Kidney (tissue), 14 donors: ENCODE measurements around the gene MMUT. TPM values are rescaled to one million over a fixed set of nuclear protein-coding genes. Genes with fewer than 3 reads are reported as not detected.

Experiments used
- DNase-seq, 5 donors: peaks; one replicate each; pipeline ENCODE4 v3.0.0-alpha.2; 2013 to 2020
- FAIRE-seq: peaks from 2 replicates; lab custom pipeline; 2012; peaks lifted over from hg19 to GRCh38; lab: Jason Lieb, UNC
- H3K27ac ChIP-seq, 2 donors: one replicate each; pipeline ENCODE4 v1.7.0; 2013; ENCODE audit warnings: low read depth in 2 of 2, low read length in 2 of 2, inconsistent platforms in 1 of 2
- H3K27me3 ChIP-seq: one replicate; pipeline ENCODE4 v1.7.1; 2013; ENCODE audit warnings: low read length, inconsistent platforms; ENCODE audit not compliant: control insufficient read depth, insufficient read depth
- H3K36me3 ChIP-seq, 3 donors: one replicate each; pipeline versions ENCODE4 v1.7.0 to v1.7.1; 2013; ENCODE audit warnings: low read length in 3 of 3, control low read depth in 1 of 3, inconsistent platforms in 1 of 3; ENCODE audit not compliant: insufficient read depth in 3 of 3, control insufficient read depth in 2 of 3
- H3K4me1 ChIP-seq, 3 donors: one replicate each; pipeline versions ENCODE4 v1.7.0 to v1.7.1; 2013; ENCODE audit warnings: low read length in 3 of 3, inconsistent platforms in 1 of 3, low read depth in 1 of 3; ENCODE audit not compliant: control insufficient read depth in 2 of 3, insufficient read depth in 2 of 3
- H3K4me3 ChIP-seq, 3 donors: one replicate each; pipeline versions ENCODE4 v1.7.0 to v1.8.1; 2013; ENCODE audit warnings: low read length in 3 of 3, control low read depth in 1 of 3, inconsistent platforms in 1 of 3
- H3K9ac ChIP-seq, 3 donors: one replicate each; pipeline versions ENCODE4 v1.7.0 to v1.7.1; 2013; ENCODE audit warnings: low read length in 3 of 3, control low read depth in 1 of 3, inconsistent platforms in 1 of 3
- H3K9me3 ChIP-seq, 3 donors: one replicate each; pipeline versions ENCODE4 v1.7.0 to v1.7.1; 2013; ENCODE audit warnings: low read length in 3 of 3, control low read depth in 1 of 3, inconsistent platforms in 1 of 3; ENCODE audit not compliant: control insufficient read depth in 2 of 3, insufficient read depth in 1 of 3
- intact Hi-C: fragments of 100-400 bp; cut with DNase I; formaldehyde crosslinking; loops from one replicate; pipeline ENCODE4 v1.11.1; 2022
- polyA plus RNA-seq: library from polyadenylated mRNA; stranded (reverse); fragments of 350-450 nt; fragmentation: Illumina TruSeq; extraction: RNeasy Lipid Tissue Mini Kit (QIAGEN cat#74804); gene quantifications from one replicate; pipeline ENCODE4 v1.2.3, GENCODE V29; 2014; ENCODE audit warnings: low read depth, low replicate concordance; ENCODE audit not compliant: insufficient read depth
- total RNA-seq: library from RNA; stranded (reverse); fragmentation: NEBNext Ultra II Directional; extraction: Animal tissue kit (Norgen Biotek cat#: 25700); gene quantifications from one replicate; pipeline ENCODE4 v1.2.1, GENCODE V29; 2021
- TF ChIP-seq, protein P1 (sequence below): IDR thresholded peaks from 3 replicates; pipeline ENCODE4 v1.5.1; 2012; ENCODE audit warnings: mild to moderate bottlenecking, moderate library complexity, borderline replicate concordance; ENCODE audit not compliant: insufficient read depth; ENCODE audit errors: extremely low read depth
- donor health status: control.
- donor health status: control.
- donor health status: control.
- donor health status: control.
- donor health status: control.
- donor health status: DM: yes; HTN: yes; CAD: no.
- donor health status: Normal renal cell carcinoma (clear cell type).

Gene MMUT
- total and polyA plus RNA-seq, 2 donors from 2014 or later, result 26.6 to 34.8 TPM

DNA sequence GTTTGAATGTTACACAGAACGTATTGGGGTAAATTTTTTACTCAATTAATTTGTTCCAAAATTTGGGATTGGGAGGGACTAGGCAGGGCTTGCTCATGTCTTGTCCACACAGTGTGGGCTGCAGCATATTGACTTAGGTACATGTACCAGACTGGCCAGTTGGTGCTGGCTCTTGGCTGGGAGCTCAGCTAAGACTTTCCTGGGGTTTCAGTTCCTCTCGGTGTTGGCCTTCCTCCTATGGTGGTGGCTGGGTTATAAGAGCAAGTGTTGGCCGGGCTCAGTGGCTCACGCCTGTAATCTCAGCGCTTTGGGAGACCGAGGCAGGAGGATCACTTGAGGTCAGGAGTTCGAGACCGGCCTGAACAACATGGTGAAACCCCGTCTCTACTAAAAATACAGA, 5.0 kb upstream of the MMUT start:
- no peaks in the 10 kb centered on the region for H3K9me3 ChIP-seq
- H3K4me3 ChIP-seq, result no peak overlapping the region
- no peak overlapping the region for H3K27ac ChIP-seq
- H3K4me1 ChIP-seq, result peaks cover 0 to 2% (median 0%) of the 10 kb centered on the region in 3 donors
- intact Hi-C loops, result no loop called here
- H3K36me3 ChIP-seq, result peaks cover 0 to 5% (median 0%) of the 10 kb centered on the region in 3 donors
- no peaks in the 10 kb centered on the region for H3K27me3 ChIP-seq
- DNase-seq (no peak), FAIRE-seq (no peak)
- no peak overlapping the region for H3K9ac ChIP-seq
- TF ChIP-seq, protein P1, sequence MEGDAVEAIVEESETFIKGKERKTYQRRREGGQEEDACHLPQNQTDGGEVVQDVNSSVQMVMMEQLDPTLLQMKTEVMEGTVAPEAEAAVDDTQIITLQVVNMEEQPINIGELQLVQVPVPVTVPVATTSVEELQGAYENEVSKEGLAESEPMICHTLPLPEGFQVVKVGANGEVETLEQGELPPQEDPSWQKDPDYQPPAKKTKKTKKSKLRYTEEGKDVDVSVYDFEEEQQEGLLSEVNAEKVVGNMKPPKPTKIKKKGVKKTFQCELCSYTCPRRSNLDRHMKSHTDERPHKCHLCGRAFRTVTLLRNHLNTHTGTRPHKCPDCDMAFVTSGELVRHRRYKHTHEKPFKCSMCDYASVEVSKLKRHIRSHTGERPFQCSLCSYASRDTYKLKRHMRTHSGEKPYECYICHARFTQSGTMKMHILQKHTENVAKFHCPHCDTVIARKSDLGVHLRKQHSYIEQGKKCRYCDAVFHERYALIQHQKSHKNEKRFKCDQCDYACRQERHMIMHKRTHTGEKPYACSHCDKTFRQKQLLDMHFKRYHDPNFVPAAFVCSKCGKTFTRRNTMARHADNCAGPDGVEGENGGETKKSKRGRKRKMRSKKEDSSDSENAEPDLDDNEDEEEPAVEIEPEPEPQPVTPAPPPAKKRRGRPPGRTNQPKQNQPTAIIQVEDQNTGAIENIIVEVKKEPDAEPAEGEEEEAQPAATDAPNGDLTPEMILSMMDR, result no peak

DNA sequence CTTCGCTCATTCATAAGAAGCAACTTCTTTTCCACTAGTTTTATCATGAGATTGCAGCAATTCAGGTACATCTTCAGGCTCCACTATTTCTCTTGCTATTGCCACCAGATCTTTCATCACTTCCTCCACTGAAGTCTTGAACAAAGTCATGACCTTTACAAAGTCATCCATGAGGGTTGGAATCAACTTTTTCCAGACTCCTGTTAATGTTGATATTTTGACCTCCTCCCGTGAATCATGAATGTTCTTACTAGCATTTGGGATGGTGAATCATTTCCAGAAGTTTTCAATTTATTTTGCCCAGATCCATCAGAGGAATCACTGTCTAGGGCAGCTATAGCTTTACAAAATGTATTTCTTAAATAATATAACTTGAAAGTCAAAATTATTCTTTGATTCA, 1.6 kb upstream of the MMUT start:
- Histone ChIP-seq H3K27ac (no peak overlapping the region), H3K9ac (no peak overlapping the region), H3K27me3 (no peaks in the 10 kb centered on the region), H3K4me3 (no peak overlapping the region), H3K36me3 (no peaks in the 10 kb centered on the region), H3K4me1 (peaks cover 0 to 2% (median 0%) of the 10 kb centered on the region in 3 donors), H3K9me3 (no peaks in the 10 kb centered on the region)
- intact Hi-C loops, result no loop called here
- FAIRE-seq, result no peak
- no peak for DNase-seq
- TF ChIP-seq, protein P1, result no peak

DNA sequence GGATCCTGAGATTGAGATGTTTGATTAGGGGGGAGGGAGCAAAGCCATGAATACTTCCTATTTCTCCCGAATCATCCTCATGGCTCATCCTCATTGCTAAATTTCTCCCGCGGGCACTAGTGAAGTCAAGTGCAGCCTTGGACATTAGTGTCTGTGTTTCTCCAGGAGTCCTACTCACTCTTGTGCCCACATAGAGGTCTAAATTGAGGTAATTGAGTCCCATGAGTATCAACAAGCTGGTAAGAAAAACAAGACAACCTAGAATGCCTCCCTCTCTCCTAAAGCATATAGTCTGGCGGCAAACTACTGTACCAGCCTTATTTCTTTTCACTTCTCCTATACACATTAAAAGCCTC, 537 bp upstream of the MMUT start:
- Histone ChIP-seq H3K4me1 (peaks cover 0 to 2% (median 0%) of the 10 kb centered on the region in 3 donors), H3K4me3 (peak overlapping the region; percentile 98 to 99 (median 99)), H3K27ac (no peak overlapping the region), H3K27me3 (no peaks in the 10 kb centered on the region), H3K9ac (peak overlapping the region; percentile 35 to 97 (median 86)), H3K36me3 (no peaks in the 10 kb centered on the region), H3K9me3 (no peaks in the 10 kb centered on the region)
- TF ChIP-seq, protein P1, result no peak
- FAIRE-seq, result no peak
- peak in 1 of 5 donors; percentile 7 for DNase-seq
- intact Hi-C loops, result no loop called here

DNA sequence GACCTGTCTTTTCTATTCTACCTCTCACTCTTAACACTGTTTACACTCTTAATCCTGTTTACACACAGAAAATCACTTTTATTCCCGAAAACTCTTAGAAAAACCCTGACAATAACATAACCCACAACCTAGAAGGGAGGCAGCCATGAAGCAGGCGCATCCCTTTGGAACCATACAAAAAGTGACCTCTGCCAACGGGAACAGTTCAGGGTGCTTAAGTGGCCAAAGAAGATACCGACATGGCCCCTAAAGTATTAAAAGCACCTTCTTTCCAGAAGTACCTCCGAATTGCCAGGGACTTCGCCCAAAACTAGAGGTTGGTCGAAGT, 490 bp downstream of the MMUT start:
- FAIRE-seq, result no peak
- Histone ChIP-seq H3K9me3 (no peaks in the 10 kb centered on the region), H3K27me3 (no peaks in the 10 kb centered on the region), H3K4me1 (peaks cover 0 to 2% (median 0%) of the 10 kb centered on the region in 3 donors), H3K9ac (peak overlapping the region; percentile 86 to 97 (median 92)), H3K4me3 (peak overlapping the region; percentile 98 to 99 (median 99)), H3K27ac (peak overlapping the region; percentile 63 to 80), H3K36me3 (no peaks in the 10 kb centered on the region)
- intact Hi-C loops, result no loop called here
- DNase-seq, result no peak
- TF ChIP-seq, protein P1, result no peak
